Ureter (tissue), 1 donor: ENCODE results near the gene IKZF2. TPM values are rescaled to one million over a fixed set of nuclear protein-coding genes. Genes with fewer than 3 reads are reported as not detected.

Experiments
- DNase-seq: peaks from one replicate; pipeline ENCODE4 v3.0.0-alpha.2; 2020; ENCODE audit warnings: low spot score
- total RNA-seq: library from RNA; stranded (reverse); gene quantifications from one replicate; pipeline ENCODE4 v1.2.4, GENCODE V29; 2023
- donor health status: DM: yes; HTN: yes; CAD: no.

The IKZF2 gene
- total RNA-seq, 1 donor from 2014 or later: 118 TPM

- DNase-seq: no peak
Observed at GRCh38 chr2:212958133-212958532, 193.3 kb downstream of the IKZF2 start.

GRCh38 chr2:212957624-212958023, 193.8 kb downstream of the IKZF2 start:
- DNase-seq: no peak

- no peak for DNase-seq
Observed at GRCh38 chr2:212956665-212957607, 194.5 kb downstream of the IKZF2 start.

GRCh38 chr2:212953170-212953920, 198.1 kb downstream of the IKZF2 start:
- no peak for DNase-seq

GRCh38 chr2:212949786-212950185, 201.6 kb downstream of the IKZF2 start:
- no peak for DNase-seq

Other genes with a start within 250 kb of the IKZF2 start
- gene SPAG16, start 132.9 kb upstream of the IKZF2 start, total RNA-seq: 63.2 TPM